HUDEP-2 (cell line): ENCODE data around the gene PCDHA8.
"Not testable (repeated sequence)": the region's sequence is repeated elsewhere in the genome, so short reads cannot be mapped to it uniquely, and the experiment has no call there.

Experiments
- DNase-seq, 76 experiments: peaks; one replicate each; lab custom pipeline; 2025; ENCODE audit not compliant: unreplicated experiment in 76 of 76; lab: John Stamatoyannopoulos, UW

PCDHA8 gene

GRCh38 chr5:140840978-140841962 is at the start of gene PCDHA8:
Gene PCDHA8 (plus strand): TSS chr5:140841187. CDS start chr5:140841322, 135 bp downstream.
- peak in 8 of 76 experiments; percentile 1 to 10 (median 4) for DNase-seq

- no peak for DNase-seq
Measured at GRCh38 chr5:140794595-140795258, 46.3 kb upstream of the PCDHA8 start, which contains the start of gene PCDHA2. Gene PCDHA2 (plus strand): TSS chr5:140794852.

GRCh38 chr5:140795259-140795641 is 45.7 kb upstream of the PCDHA8 start:
- DNase-seq = peak in 1 of 76 experiments; percentile 5

- not testable (repeated sequence) for DNase-seq
Measured at GRCh38 chr5:140796072-140796717, 44.8 kb upstream of the PCDHA8 start.

- DNase-seq = no peak
Measured at GRCh38 chr5:140796718-140797095, 44.3 kb upstream of the PCDHA8 start.

GRCh38 chr5:140800816-140801493 is 40.0 kb upstream of the PCDHA8 start, which contains the start of gene PCDHA3:
Gene PCDHA3 (plus strand): TSS chr5:140801057.
- DNase-seq = peak in 1 of 76 experiments; percentile 1

- no peak for DNase-seq
Measured at GRCh38 chr5:140801494-140801841, 39.5 kb upstream of the PCDHA8 start.

- not testable (repeated sequence) for DNase-seq
Measured at GRCh38 chr5:140802381-140802780, 38.6 kb upstream of the PCDHA8 start.

GRCh38 chr5:140802781-140803271 is 38.2 kb upstream of the PCDHA8 start:
- no peak for DNase-seq

- peak in 10 of 76 experiments; percentile 1 to 36 (median 4) for DNase-seq
Measured at GRCh38 chr5:140806834-140807775, 33.9 kb upstream of the PCDHA8 start, which contains the start of gene PCDHA4. Gene PCDHA4 (plus strand): TSS chr5:140807068.

GRCh38 chr5:140808241-140808888 is 32.6 kb upstream of the PCDHA8 start:
- DNase-seq = not testable (repeated sequence)

- DNase-seq = no peak
Measured at GRCh38 chr5:140808889-140809291, 32.1 kb upstream of the PCDHA8 start.

- DNase-seq = peak in 23 of 76 experiments; percentile 2 to 36 (median 14)
Measured at GRCh38 chr5:140821375-140822280, 19.4 kb upstream of the PCDHA8 start, which contains the start of gene PCDHA5. Gene PCDHA5 (plus strand): TSS chr5:140821613.

GRCh38 chr5:140822281-140822629 is 18.7 kb upstream of the PCDHA8 start:
- DNase-seq = no peak

GRCh38 chr5:140822969-140823368 is 18.0 kb upstream of the PCDHA8 start:
- DNase-seq = not testable (repeated sequence)

GRCh38 chr5:140823475-140823874 is 17.5 kb upstream of the PCDHA8 start:
- no peak for DNase-seq

GRCh38 chr5:140827704-140828361 is 13.2 kb upstream of the PCDHA8 start, which contains the start of gene PCDHA6:
Gene PCDHA6 (plus strand): TSS chr5:140827960. CDS start chr5:140828092, 132 bp downstream.
- DNase-seq = no peak
